Stimulated activated naive B cell treated with anti-CD40 and anti-IgM and Interleukin-4, amounts not matched to agents 10 μg/mL and 1 μg/mL and 100 μg/mL, for 72 hours (primary cell): ENCODE results near the gene SPATA46.

Source experiments
- ATAC-seq, 2 donors: fragments of 150-1000 bp; cut with Tn5 transposase; replicated peaks; 2 replicates each; pipeline ENCODE4 v1.10.0; 2021; ENCODE audit warnings: moderate library complexity in 1 of 2
- DNase-seq: peaks from one replicate; pipeline ENCODE4 v3.0.0; 2021
- H3K27ac Mint-ChIP-seq: one replicate; pipeline ENCODE4 v1.8.0; 2022; ENCODE audit warnings: mild to moderate bottlenecking, mixed read lengths
- H3K27me3 Mint-ChIP-seq, 2 donors: one replicate each; pipeline ENCODE4 v1.8.0; 2022; ENCODE audit warnings: mixed read lengths in 2 of 2
- H3K36me3 Mint-ChIP-seq, 2 donors: one replicate each; pipeline ENCODE4 v1.8.0; 2022; ENCODE audit warnings: mixed read lengths in 2 of 2, mild to moderate bottlenecking in 1 of 2
- H3K4me1 Mint-ChIP-seq, 2 donors: one replicate each; pipeline ENCODE4 v1.8.0; 2022; ENCODE audit warnings: mixed read lengths in 2 of 2, mild to moderate bottlenecking in 1 of 2
- H3K4me3 Mint-ChIP-seq, 2 donors: one replicate each; pipeline ENCODE4 v1.8.0; 2022; ENCODE audit warnings: mild to moderate bottlenecking in 2 of 2, mixed read lengths in 2 of 2, moderate library complexity in 1 of 2
- H3K9me3 Mint-ChIP-seq, 2 donors: one replicate each; pipeline ENCODE4 v1.8.0; 2022; ENCODE audit warnings: mixed read lengths in 2 of 2, mild to moderate bottlenecking in 1 of 2

SPATA46 gene

DNA sequence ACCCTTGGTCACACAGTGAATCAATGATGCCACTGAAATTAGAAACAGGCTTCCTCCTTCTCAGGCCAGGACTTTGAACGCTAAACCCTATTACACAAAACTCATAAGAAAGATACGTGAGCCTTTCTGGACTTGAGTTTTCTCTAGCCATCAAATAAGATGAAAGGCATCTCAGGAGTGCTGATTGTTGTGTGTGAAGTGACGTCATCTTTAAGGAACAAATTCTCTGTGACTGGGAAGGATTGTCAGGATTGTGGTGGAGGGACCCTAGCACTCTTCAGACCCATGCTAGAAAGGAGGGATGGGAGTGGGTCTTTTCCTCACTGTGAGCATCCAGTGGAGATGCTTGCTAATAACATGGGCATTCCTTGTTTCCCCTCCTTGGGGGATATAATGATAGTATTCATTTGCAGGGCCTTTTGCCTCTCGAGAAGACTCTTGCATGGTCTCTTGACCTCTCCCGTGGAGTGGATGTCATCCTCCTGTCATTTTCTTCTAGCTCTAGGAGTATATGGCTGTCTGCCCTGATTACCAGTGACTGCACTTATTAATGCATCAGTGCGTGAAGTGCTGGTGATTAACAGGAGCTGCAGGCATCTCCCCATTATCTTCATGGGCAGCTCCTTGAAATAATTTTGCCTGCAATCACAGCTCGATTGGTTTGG is 39.9 kb downstream of the SPATA46 start:
- peaks cover 10 to 11% of the 10 kb centered on the region in 2 donors for H3K27me3 Mint-ChIP-seq
- H3K36me3 Mint-ChIP-seq: no peaks in the 10 kb centered on the region
- no peak overlapping the region for H3K27ac Mint-ChIP-seq
- ATAC-seq: no peak
- H3K9me3 Mint-ChIP-seq: no peaks in the 10 kb centered on the region
- no peak for DNase-seq
- H3K4me3 Mint-ChIP-seq: no peak overlapping the region
- H3K4me1 Mint-ChIP-seq: no peaks in the 10 kb centered on the region

DNA sequence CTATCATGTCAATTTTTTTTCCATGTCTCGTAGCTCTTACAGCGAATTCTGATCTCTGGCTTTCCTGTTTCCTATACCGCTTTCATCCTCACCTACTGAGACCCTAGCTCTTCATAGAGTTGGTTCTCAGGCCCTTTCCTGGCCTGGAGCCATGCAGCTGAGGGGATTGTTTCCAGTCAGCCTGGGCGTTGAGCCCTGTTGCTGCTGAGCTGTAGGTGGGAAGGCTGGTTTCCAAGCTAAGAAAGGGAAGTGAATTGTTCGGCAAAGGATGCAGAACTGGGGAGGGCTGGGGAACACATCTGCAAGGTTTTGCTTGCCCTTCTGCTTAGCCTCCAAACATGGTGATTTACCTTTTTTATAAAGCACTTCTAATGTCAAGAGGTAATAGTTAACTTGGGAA is 41.5 kb downstream of the SPATA46 start:
- no peak for ATAC-seq
- no peak overlapping the region for H3K27ac Mint-ChIP-seq
- peaks cover 16 to 18% of the 10 kb centered on the region in 2 donors for H3K27me3 Mint-ChIP-seq
- H3K4me3 Mint-ChIP-seq: no peak overlapping the region
- no peaks in the 10 kb centered on the region for H3K9me3 Mint-ChIP-seq
- H3K4me1 Mint-ChIP-seq: no peaks in the 10 kb centered on the region
- H3K36me3 Mint-ChIP-seq: no peaks in the 10 kb centered on the region
- DNase-seq: no peak

DNA sequence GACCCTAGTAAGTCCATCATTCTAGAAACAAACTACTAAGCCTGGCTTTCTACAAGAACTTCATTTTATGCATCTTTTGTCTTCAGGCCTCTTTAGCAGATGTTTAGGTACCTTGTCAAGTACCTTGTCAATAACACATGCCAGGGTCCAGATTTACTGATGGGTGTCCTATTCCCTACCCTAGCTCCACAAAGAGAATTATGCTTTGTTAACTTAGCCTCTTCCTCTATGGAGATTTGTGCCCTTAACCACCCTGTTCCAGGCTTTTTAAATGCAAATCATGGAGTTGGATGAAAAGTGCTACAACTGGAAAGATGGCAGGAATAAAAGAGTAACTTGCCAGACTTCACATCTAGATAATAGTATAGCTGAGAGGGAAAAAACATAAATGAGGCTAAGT is 42.7 kb downstream of the SPATA46 start:
- no peaks in the 10 kb centered on the region for H3K9me3 Mint-ChIP-seq
- ATAC-seq: no peak
- H3K4me1 Mint-ChIP-seq: no peaks in the 10 kb centered on the region
- no peak overlapping the region for H3K4me3 Mint-ChIP-seq
- no peak for DNase-seq
- no peak overlapping the region for H3K27ac Mint-ChIP-seq
- no peaks in the 10 kb centered on the region for H3K36me3 Mint-ChIP-seq
- peaks cover 16 to 18% of the 10 kb centered on the region in 2 donors for H3K27me3 Mint-ChIP-seq

DNA sequence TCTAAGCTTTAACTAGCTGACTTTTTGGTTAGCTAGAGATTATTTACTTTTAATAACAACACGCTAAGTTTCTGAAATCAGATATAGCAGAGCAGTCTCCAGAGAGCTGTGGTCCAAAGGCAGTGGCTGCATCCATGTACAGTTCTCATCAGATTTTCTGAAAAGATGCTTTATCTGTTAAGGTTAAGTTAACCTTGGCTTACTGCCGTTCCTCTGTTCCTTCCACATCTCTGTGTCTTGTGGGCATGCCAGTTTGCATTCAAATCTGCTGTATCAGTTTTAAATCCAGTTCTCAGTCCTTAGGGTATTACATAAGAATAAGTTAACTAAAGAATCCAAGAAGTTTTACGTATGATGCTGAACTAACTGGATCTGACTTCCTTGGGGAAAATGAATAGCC is 46.8 kb downstream of the SPATA46 start:
- H3K4me3 Mint-ChIP-seq: no peak overlapping the region
- H3K36me3 Mint-ChIP-seq: no peaks in the 10 kb centered on the region
- no peak overlapping the region for H3K27ac Mint-ChIP-seq
- peaks cover 15 to 26% of the 10 kb centered on the region in 2 donors for H3K27me3 Mint-ChIP-seq
- ATAC-seq (no peak), DNase-seq (no peak)
- H3K4me1 Mint-ChIP-seq: no peaks in the 10 kb centered on the region
- H3K9me3 Mint-ChIP-seq: no peaks in the 10 kb centered on the region

- peaks cover 15 to 23% of the 10 kb centered on the region in 2 donors for H3K27me3 Mint-ChIP-seq
- no peak overlapping the region for H3K27ac Mint-ChIP-seq
- no peak for ATAC-seq
Observed at GRCh38 chr1:162328512-162328911, 48.1 kb downstream of the SPATA46 start.

DNA sequence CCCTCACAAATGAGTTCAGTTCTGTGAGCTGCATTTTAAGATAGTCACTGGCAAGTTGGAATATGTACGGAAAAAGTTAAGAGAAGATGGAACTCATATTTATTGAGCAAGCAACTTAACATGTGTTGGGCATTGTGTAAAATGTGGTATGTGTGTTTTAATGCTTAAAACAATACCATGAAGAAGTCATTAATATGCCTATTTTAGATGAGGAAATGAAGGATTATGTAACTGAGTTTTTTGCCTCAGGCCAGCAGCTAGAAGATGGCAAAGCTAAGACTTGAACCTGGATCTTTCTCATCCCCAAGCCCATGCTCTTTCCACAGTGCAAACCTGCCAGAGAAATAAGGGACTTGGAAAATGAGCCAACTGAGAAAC is 48.9 kb downstream of the SPATA46 start:
- H3K4me3 Mint-ChIP-seq: no peak overlapping the region
- no peaks in the 10 kb centered on the region for H3K9me3 Mint-ChIP-seq
- peaks cover 15 to 23% of the 10 kb centered on the region in 2 donors for H3K27me3 Mint-ChIP-seq
- DNase-seq (no peak), ATAC-seq (no peak)
- H3K4me1 Mint-ChIP-seq: no peaks in the 10 kb centered on the region
- H3K36me3 Mint-ChIP-seq: no peaks in the 10 kb centered on the region
- no peak overlapping the region for H3K27ac Mint-ChIP-seq

More at GRCh38 chr1:162328512-162328911, 48.1 kb downstream of the SPATA46 start:
- Mint-ChIP-seq H3K4me3 (no peak overlapping the region), H3K4me1 (no peaks in the 10 kb centered on the region), H3K36me3 (no peaks in the 10 kb centered on the region), H3K9me3 (no peaks in the 10 kb centered on the region)
- no peak for DNase-seq

- H3K27me3 Mint-ChIP-seq: peaks cover 13 to 23% of the 10 kb centered on the region in 2 donors
- H3K36me3 Mint-ChIP-seq: no peaks in the 10 kb centered on the region
- H3K27ac Mint-ChIP-seq: no peak overlapping the region
- no peak overlapping the region for H3K4me3 Mint-ChIP-seq
- DNase-seq: no peak
- no peak for ATAC-seq
- no peaks in the 10 kb centered on the region for H3K9me3 Mint-ChIP-seq
- H3K4me1 Mint-ChIP-seq: no peaks in the 10 kb centered on the region
Observed at GRCh38 chr1:162327144-162327787, 49.4 kb downstream of the SPATA46 start.

GRCh38 chr1:162326559-162326958 is 50.1 kb downstream of the SPATA46 start:
- Mint-ChIP-seq H3K4me1 (no peaks in the 10 kb centered on the region), H3K27ac (no peak overlapping the region), H3K4me3 (no peak overlapping the region), H3K9me3 (no peaks in the 10 kb centered on the region), H3K27me3 (peaks cover 9 to 23% of the 10 kb centered on the region in 2 donors), H3K36me3 (no peaks in the 10 kb centered on the region)
- ATAC-seq (no peak), DNase-seq (no peak)

DNA sequence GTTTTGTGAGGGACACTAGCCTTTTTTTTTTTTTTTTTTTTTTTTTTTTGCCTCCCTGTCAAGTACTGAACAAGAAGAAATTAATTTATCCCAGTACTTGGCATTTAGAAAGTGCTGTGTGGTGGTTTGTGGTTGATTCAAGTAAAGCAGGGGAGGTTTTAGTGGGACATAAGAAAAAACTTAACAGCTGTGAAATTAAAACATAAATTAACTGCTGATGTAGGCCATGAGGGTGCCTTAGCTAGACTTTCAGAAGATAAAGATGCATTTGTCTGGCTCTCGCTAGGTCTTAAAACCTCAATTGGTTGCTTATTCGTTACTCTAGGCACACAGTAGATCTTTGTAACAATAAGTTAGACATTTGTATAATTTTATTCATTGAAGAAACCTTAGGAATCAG is 52.3 kb downstream of the SPATA46 start:
- H3K27ac Mint-ChIP-seq: no peak overlapping the region
- H3K4me3 Mint-ChIP-seq: no peak overlapping the region
- H3K36me3 Mint-ChIP-seq: no peaks in the 10 kb centered on the region
- ATAC-seq: no peak
- no peaks in the 10 kb centered on the region for H3K9me3 Mint-ChIP-seq
- H3K27me3 Mint-ChIP-seq: peaks cover 11 to 22% of the 10 kb centered on the region in 2 donors
- DNase-seq: no peak
- H3K4me1 Mint-ChIP-seq: no peaks in the 10 kb centered on the region
